PC-9 (cell line): Measurements from ENCODE around the gene ABCA8. TPM values are rescaled to one million over a fixed set of nuclear protein-coding genes. Genes with fewer than 3 reads are reported as not detected.
"Not testable (repeated sequence)": the region's sequence is repeated elsewhere in the genome, so short reads cannot be mapped to it uniquely, and the experiment has no call there.

Experiments
- BruUV-seq: library from RNA; stranded (reverse); fragments of 400-500 nt; replicated peaks from 2 replicates; lab custom pipeline; 2021; lab: Mats Ljungman, UMichigan
- CTCF ChIA-PET: fragments of 300-600 bp; sonication (Branson Sonifier 250); formaldehyde crosslinking; loops from one replicate; lab custom pipeline; 2022; ENCODE audit warnings: antibody characterized with exemption; lab: Charles Lee
- POLR2A ChIA-PET: fragments of 300-600 bp; sonication (Branson Sonifier 250); formaldehyde crosslinking; loops from one replicate; lab custom pipeline; 2022; ENCODE audit warnings: antibody characterized with exemption; ENCODE audit not compliant: unreplicated experiment; lab: Charles Lee
- DNase-seq, 2 experiments: peaks; one replicate each; pipeline versions ENCODE4 v3.0.0 to v3.0.0-alpha.2; 2015 to 2022; ENCODE audit warnings: mixed read lengths in 1 of 2
- H2AFZ ChIP-seq: fragments of 200-600 bp; sonication (generic); 2 replicates; pipeline ENCODE4 v1.8.1; 2017; ENCODE audit warnings: antibody characterized with exemption
- H3F3A ChIP-seq: fragments of 200-600 bp; sonication (generic); 2 replicates; pipeline ENCODE4 v1.8.1; 2017; ENCODE audit warnings: antibody characterized with exemption, mild to moderate bottlenecking, low read depth; ENCODE audit not compliant: insufficient read depth
- H3K27ac ChIP-seq: fragments of 200-600 bp; sonication (generic); 2 replicates; pipeline ENCODE4 v1.6.1; 2016; ENCODE audit warnings: mixed run types
- H3K27me3 ChIP-seq: fragments of 200-600 bp; sonication (generic); 2 replicates; pipeline ENCODE4 v1.6.1; 2016; ENCODE audit warnings: low read depth, mixed run types; ENCODE audit not compliant: insufficient read depth
- H3K36me3 ChIP-seq: fragments of 200-600 bp; sonication (generic); 2 replicates; pipeline ENCODE4 v1.6.1; 2016; ENCODE audit warnings: low read depth, mixed run types
- H3K4me1 ChIP-seq: fragments of 200-600 bp; sonication (generic); replicated peaks from 2 replicates; pipeline ENCODE4 v1.6.1; 2016; ENCODE audit warnings: mixed run types; ENCODE audit not compliant: insufficient read depth
- H3K4me2 ChIP-seq: fragments of 200-600 bp; sonication (generic); 2 replicates; pipeline ENCODE4 v1.6.1; 2017; ENCODE audit warnings: mixed run types
- H3K4me3 ChIP-seq: fragments of 200-600 bp; sonication (generic); 2 replicates; pipeline ENCODE4 v1.6.1; 2016; ENCODE audit warnings: mixed run types
- H3K79me2 ChIP-seq: fragments of 200-600 bp; sonication (generic); 2 replicates; pipeline ENCODE4 v1.6.1; 2017; ENCODE audit warnings: low read depth, mixed run types
- H3K9me2 ChIP-seq: fragments of 200-600 bp; sonication (generic); 2 replicates; pipeline ENCODE4 v1.8.1; 2017; ENCODE audit warnings: mild to moderate bottlenecking; ENCODE audit not compliant: insufficient read depth
- H3K9me3 ChIP-seq: fragments of 200-600 bp; sonication (generic); 2 replicates; pipeline ENCODE4 v1.8.1; 2016; ENCODE audit warnings: low read depth; ENCODE audit not compliant: insufficient read depth
- H4K20me1 ChIP-seq: fragments of 200-600 bp; sonication (generic); 2 replicates; pipeline ENCODE4 v1.8.1; 2017; ENCODE audit not compliant: insufficient read depth
- EZH2 ChIP-seq: fragments of 200-600 bp; sonication (generic); IDR thresholded peaks from 2 replicates; pipeline ENCODE4 v1.8.0; 2017; ENCODE audit warnings: antibody characterized with exemption, low read depth
- intact Hi-C: fragments of 100-400 bp; cut with micrococcal nuclease; formaldehyde crosslinking; loops from one replicate; pipeline ENCODE4 v1.10.0; 2022; ENCODE audit not compliant: unreplicated experiment
- total RNA-seq: library from RNA; stranded (reverse); gene quantifications from 2 replicates; pipeline ENCODE4 v1.2.3, GENCODE V29; 2021
- TF ChIP-seq, protein P1 (sequence below): fragments of 200-600 bp; sonication (generic); conservative IDR thresholded peaks from 2 replicates; pipeline ENCODE4 v1.6.1; 2017; ENCODE audit warnings: mixed run types, antibody characterized with exemption, mild to moderate bottlenecking, moderate library complexity

The ABCA8 gene
- total RNA-seq, 1 experiment from 2014 or later = not detected

DNA sequence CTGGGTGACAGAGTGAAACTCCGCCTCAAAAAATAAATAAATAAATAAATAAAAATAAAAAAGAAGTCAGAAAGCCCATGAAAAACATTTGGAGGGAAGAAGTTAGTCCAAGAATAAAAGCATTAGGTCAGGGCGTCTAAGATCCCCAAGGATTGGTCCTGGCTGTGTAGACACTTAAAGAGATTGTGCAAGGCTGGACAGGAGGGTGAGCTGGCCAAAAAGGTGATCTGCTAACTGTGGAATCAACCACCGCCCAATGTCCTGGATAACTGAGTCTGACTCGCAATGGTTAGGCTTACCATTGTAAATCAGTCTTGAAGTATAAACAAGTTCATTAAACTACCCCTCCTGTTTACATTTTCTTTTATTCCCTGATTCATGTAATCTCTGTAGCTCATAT lies 8.8 kb upstream of the ABCA8 start:
- Histone ChIP-seq H3K79me2 (no peaks in the 10 kb centered on the region), H2AFZ (no peak overlapping the region), H3K27ac (no peak overlapping the region), H3K4me2 (no peak overlapping the region), H3K27me3 (no peaks in the 10 kb centered on the region), H3K9me3 (no peaks in the 10 kb centered on the region; the same call in 1 of the 2 replicates), H4K20me1 (no peaks in the 10 kb centered on the region), H3K9me2 (peaks cover 7% of the 10 kb centered on the region; the same call in 1 of the 2 replicates), H3F3A (no peaks in the 10 kb centered on the region), H3K36me3 (no peaks in the 10 kb centered on the region), H3K4me3 (no peak overlapping the region), H3K4me1 (no peaks in the 10 kb centered on the region)
- TF ChIP-seq EZH2 = no peak
- TF ChIP-seq, protein P1, sequence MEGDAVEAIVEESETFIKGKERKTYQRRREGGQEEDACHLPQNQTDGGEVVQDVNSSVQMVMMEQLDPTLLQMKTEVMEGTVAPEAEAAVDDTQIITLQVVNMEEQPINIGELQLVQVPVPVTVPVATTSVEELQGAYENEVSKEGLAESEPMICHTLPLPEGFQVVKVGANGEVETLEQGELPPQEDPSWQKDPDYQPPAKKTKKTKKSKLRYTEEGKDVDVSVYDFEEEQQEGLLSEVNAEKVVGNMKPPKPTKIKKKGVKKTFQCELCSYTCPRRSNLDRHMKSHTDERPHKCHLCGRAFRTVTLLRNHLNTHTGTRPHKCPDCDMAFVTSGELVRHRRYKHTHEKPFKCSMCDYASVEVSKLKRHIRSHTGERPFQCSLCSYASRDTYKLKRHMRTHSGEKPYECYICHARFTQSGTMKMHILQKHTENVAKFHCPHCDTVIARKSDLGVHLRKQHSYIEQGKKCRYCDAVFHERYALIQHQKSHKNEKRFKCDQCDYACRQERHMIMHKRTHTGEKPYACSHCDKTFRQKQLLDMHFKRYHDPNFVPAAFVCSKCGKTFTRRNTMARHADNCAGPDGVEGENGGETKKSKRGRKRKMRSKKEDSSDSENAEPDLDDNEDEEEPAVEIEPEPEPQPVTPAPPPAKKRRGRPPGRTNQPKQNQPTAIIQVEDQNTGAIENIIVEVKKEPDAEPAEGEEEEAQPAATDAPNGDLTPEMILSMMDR = no peak
- BruUV-seq = no TSS peak
- DNase-seq = no peak
- intact Hi-C loops = no loop called here
- POLR2A ChIA-PET = no interaction called here
- CTCF ChIA-PET = no interaction called here

DNA sequence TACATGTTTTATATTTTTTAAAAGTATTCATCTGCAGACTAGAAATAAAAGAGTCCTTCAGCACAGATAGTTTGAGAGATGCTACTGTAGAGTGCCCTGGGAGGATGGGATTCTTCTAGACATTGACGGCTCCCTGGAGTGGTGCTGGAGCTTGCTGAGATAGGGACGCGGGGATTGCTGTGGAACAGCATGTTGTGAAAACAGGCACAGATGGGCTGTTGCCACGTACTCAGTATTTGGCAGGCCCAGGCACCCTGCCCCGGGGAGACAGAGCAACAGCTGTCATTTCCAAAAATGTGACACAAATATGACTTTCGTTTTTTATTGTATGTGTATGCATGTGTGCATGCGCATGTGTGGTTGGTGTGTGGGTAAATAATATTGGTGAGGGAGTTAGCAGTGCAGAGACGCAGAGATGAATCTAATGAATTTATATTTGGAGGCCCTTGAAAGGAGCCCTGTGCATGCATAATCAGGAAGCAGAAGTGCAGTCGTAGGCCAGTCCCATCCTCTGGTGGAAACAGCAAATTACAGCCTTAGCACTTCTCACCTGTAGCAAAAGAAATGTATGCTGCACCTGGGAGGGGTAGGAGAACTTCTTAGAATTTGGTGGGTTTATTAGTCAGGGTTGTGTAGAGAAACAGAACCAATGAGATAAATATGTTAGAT lies 6.2 kb upstream of the ABCA8 start:
- H3K4me2 ChIP-seq = no peak overlapping the region

DNA sequence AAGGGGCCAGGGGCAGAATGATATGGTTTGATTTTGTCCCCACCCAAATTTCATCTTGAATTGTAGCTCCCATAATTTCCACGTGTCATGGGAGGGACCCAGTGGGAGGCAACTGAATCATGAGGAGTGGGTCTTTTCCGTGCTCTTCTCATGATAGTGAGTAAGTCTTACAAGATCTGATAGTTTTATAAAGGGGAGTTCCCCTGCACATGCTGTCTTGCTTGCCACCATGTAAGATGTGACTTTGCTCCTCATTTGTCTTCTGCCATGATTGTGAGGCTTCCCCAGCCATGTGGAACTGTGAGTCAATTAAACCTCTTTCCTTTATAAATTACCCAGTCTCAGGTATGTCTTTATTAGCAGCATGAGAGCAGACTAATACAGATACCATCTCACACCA lies 3.9 kb upstream of the ABCA8 start:
- BruUV-seq, POLR2A ChIA-PET, H3K27ac ChIP-seq, H3F3A ChIP-seq, H3K9me2 ChIP-seq, DNase-seq, H3K9me3 ChIP-seq, H2AFZ ChIP-seq, H3K36me3 ChIP-seq, H3K4me3 ChIP-seq, CTCF ChIA-PET, H3K27me3 ChIP-seq, H4K20me1 ChIP-seq, H3K79me2 ChIP-seq, H3K4me2 ChIP-seq, intact Hi-C loops, H3K4me1 ChIP-seq: not testable (repeated sequence)

More for the DNA sequence above, 6.2 kb upstream of the ABCA8 start:
- Histone ChIP-seq H3F3A (no peaks in the 10 kb centered on the region), H3K4me3 (no peak overlapping the region), H3K4me1 (no peaks in the 10 kb centered on the region), H3K9me2 (peaks cover 7% of the 10 kb centered on the region; the same call in 1 of the 2 replicates), H3K9me3 (no peaks in the 10 kb centered on the region; the same call in 1 of the 2 replicates), H3K27me3 (no peaks in the 10 kb centered on the region), H3K79me2 (no peaks in the 10 kb centered on the region), H3K36me3 (no peaks in the 10 kb centered on the region), H2AFZ (no peak overlapping the region), H3K27ac (no peak overlapping the region), H4K20me1 (no peaks in the 10 kb centered on the region)
- no peak for DNase-seq
- no TSS peak for BruUV-seq
- ChIA-PET CTCF (no interaction called here), POLR2A (no interaction called here)
- no peak for TF ChIP-seq EZH2
- TF ChIP-seq, protein P1 = no peak
- intact Hi-C loops = no loop called here

DNA sequence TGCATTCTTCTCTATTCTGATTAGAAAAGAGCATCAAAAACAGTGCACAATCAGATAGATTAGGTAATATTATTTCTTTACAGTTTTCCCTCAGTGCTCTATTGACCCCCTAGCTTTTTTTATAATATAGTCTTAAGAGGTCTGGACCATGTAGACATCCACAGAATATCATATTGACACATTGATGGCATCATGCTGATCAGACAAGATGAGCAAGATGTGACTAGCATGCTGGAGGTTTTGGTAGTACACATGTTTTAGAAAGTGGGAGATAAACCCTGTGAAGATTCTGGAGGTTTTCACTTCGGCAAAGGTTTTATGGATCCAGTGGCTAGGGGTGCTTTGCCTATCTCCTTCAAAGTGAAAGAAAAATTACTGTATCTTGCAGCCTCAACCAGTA lies 2.8 kb upstream of the ABCA8 start:
- no peaks in the 10 kb centered on the region for H3K36me3 ChIP-seq
- no peaks in the 10 kb centered on the region for H4K20me1 ChIP-seq
- intact Hi-C loops = no loop called here
- H3K9me3 ChIP-seq = 0 out of 2 replicates have a peak, but pooled peaks cover 3% of the 10 kb centered on the region
- no peak for DNase-seq
- no peaks in the 10 kb centered on the region for H3K4me1 ChIP-seq
- POLR2A ChIA-PET = no interaction called here
- H3K4me2 ChIP-seq = no peak overlapping the region
- no peak overlapping the region for H2AFZ ChIP-seq
- no peaks in the 10 kb centered on the region for H3K27me3 ChIP-seq
- no peaks in the 10 kb centered on the region for H3F3A ChIP-seq
- BruUV-seq = no TSS peak
- H3K79me2 ChIP-seq = no peaks in the 10 kb centered on the region
- TF ChIP-seq, protein P1 = no peak
- TF ChIP-seq EZH2 = no peak
- no peaks in the 10 kb centered on the region for H3K9me2 ChIP-seq
- CTCF ChIA-PET = no interaction called here
- H3K4me3 ChIP-seq = no peak overlapping the region
- no peak overlapping the region for H3K27ac ChIP-seq
